Mesodermal cell (in vitro differentiated cells): Measurements from ENCODE around the gene MGLL.
"Not testable (repeated sequence)": the region's sequence is repeated elsewhere in the genome, so short reads cannot be mapped to it uniquely, and the experiment has no call there.

Experiments
- H3K27ac ChIP-seq: 2 replicates; pipeline ENCODE4 v1.7.0; 2013; ENCODE audit warnings: mild to moderate bottlenecking, low read depth, low read length, moderate library complexity; ENCODE audit not compliant: severe bottlenecking
- H3K36me3 ChIP-seq: 2 replicates; pipeline ENCODE4 v1.7.1; 2013; ENCODE audit warnings: mild to moderate bottlenecking, low read length, moderate library complexity; ENCODE audit not compliant: control insufficient read depth, insufficient read depth
- H3K4me1 ChIP-seq: one replicate; pipeline ENCODE4 v1.7.1; 2013; ENCODE audit warnings: mild to moderate bottlenecking, low read length; ENCODE audit not compliant: insufficient read depth, control insufficient read depth, poor library complexity, severe bottlenecking
- H3K4me3 ChIP-seq: 2 replicates; pipeline ENCODE4 v1.7.0; 2013; ENCODE audit warnings: low read length, control low read depth, mild to moderate bottlenecking; ENCODE audit not compliant: insufficient read depth, poor library complexity, severe bottlenecking; ENCODE audit errors: extremely low read depth
- H3K9me3 ChIP-seq: 2 replicates; pipeline ENCODE4 v1.7.1; 2013; ENCODE audit warnings: mild to moderate bottlenecking, low read length, moderate library complexity; ENCODE audit not compliant: control insufficient read depth
- WGBS, 2 experiments: methylation state at CpG; one replicate each; pipeline ENCODE4 v1.1.5; 2013; ENCODE audit warnings: missing lambda C conversion rate in 2 of 2; ENCODE audit not compliant: insufficient coverage in 2 of 2; 5-methylcytosine and 5-hydroxymethylcytosine counted together

MGLL gene

DNA sequence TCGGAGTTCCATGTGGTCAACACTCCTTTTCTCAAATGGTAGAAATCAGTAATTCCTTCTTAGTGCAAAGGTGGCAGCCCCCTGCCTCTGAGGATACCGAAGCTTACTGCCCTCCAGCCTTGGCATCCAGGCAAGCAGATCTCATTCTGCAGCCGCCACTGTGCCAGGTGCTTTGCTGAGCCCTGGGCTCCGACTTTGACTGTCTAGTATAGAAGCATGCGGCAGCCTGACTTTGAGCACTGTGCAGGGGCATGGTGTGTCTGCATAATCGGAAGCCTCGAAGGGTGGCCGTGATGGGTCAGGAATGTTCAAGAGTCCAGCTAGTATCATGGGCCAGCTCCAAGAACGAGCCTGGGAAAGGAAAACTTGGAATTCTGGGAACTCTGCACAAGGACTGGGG, 109.9 kb downstream of the MGLL start:
- Histone ChIP-seq H3K4me3 (no peak overlapping the region), H3K27ac (no peak overlapping the region), H3K36me3 (no peaks in the 10 kb centered on the region), H3K9me3 (no peaks in the 10 kb centered on the region), H3K4me1 (peaks cover 7% of the 10 kb centered on the region)
- WGBS, 2 experiments, result 90 to 92% methylated on average over 9 of the region's 9 CpGs

DNA sequence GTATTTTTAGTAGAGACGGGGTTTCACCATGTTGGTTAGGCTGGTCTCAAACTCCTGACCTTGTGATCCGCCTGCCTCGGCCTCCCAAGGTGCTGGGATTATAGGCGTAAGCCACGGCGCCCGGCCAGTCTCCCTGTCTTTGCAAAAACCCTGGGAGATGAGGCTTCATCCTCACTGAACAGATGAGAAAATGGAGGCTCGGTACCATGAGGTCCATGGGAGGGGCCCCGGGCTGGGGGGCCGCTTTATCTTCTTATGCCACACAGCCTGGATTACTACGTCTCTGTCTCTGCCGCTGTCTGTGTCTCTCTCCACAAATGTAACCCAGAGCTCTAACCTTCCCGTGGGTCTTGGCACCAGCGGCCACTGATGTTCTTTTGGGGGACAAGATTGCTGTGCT, 110.4 kb downstream of the MGLL start:
- Histone ChIP-seq H3K9me3 (no peaks in the 10 kb centered on the region), H3K4me3 (no peak overlapping the region), H3K36me3 (no peaks in the 10 kb centered on the region), H3K4me1 (peaks cover 7% of the 10 kb centered on the region), H3K27ac (no peak overlapping the region)
- 91 to 94% methylated on average over 13 to 14 of the region's 14 CpGs for WGBS, 2 experiments

DNA sequence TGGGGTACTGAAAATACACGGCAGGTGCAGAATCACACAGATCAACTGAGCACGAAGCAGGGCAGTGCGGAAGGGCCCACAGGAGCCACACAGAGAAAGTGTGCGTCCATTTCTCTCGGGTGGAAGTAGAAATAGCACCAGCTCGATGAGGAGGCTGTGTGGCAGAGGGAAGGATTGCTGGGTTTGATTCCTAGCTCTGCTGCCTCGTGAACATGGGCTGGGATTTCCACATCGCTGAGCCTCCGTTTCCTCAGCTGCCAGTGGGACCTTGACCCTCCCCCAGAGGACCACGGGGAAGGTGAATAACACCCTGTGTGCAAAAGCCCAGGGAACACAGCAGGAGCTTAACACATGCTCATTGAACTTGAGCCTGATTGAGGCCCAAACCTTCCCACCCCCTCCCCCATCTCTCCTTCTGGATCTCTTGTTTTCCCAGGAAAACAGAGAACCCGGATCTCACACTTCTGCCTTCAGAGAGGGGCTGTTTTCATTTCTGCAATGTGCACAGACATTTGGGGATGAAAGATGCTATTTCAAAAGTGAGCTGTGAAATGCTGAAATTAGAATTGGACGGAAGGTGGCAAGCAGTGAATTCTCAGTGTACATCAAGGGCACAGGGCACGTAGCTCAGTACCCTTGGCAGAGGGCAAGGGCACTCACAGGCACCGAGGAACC, 111.2 kb downstream of the MGLL start:
- 78 to 95% methylated on average over 11 to 14 of the region's 14 CpGs for WGBS, 2 experiments
- H3K4me3 ChIP-seq, result no peak overlapping the region
- peaks cover 7% of the 10 kb centered on the region for H3K4me1 ChIP-seq
- H3K27ac ChIP-seq, result no peak overlapping the region
- H3K36me3 ChIP-seq, result no peaks in the 10 kb centered on the region
- H3K9me3 ChIP-seq, result no peaks in the 10 kb centered on the region

DNA sequence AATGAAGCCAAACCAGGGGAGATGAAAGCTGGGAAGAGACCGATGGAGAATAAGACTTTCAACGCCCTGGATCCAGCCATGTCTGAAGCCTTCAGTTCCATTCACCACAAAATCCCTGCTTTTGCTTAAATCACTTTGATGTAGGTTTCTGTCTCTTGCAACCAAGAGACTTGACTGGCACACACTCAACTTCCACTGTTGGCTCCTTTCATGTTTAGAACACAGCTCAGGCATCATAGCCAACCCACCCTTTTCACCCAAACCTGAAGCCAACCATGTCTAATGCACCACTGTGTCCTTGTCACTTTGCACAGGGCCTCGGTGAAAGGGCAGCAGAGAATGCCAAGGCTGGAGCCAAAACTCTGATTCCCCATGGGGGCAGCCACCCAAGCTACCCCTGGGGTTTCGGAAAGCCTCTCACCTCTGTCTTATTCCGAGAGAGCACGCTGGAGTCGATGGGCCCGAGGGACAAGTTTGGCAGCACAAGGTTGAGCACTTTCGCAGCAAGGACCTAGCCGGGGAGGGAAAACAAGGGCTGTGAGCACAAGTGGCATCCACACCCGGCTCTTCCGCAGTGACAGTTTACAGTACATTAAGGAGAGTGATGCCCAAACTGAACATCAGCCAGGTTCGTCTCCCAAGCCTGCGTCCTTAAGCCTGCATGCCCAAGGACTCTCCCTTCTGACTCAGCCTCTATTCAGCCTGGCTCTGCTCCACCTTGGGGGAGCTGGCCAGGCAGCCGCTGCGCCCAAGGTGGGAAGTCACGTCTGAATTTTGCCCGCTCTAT, 112.0 kb downstream of the MGLL start:
- Histone ChIP-seq H3K27ac (no peak overlapping the region), H3K9me3 (no peaks in the 10 kb centered on the region), H3K4me3 (no peak overlapping the region), H3K4me1 (peaks cover 7% of the 10 kb centered on the region), H3K36me3 (no peaks in the 10 kb centered on the region)
- 88 to 95% methylated on average over 16 to 18 of the region's 18 CpGs for whole genome bisulfite sequencing, 2 experiments

DNA sequence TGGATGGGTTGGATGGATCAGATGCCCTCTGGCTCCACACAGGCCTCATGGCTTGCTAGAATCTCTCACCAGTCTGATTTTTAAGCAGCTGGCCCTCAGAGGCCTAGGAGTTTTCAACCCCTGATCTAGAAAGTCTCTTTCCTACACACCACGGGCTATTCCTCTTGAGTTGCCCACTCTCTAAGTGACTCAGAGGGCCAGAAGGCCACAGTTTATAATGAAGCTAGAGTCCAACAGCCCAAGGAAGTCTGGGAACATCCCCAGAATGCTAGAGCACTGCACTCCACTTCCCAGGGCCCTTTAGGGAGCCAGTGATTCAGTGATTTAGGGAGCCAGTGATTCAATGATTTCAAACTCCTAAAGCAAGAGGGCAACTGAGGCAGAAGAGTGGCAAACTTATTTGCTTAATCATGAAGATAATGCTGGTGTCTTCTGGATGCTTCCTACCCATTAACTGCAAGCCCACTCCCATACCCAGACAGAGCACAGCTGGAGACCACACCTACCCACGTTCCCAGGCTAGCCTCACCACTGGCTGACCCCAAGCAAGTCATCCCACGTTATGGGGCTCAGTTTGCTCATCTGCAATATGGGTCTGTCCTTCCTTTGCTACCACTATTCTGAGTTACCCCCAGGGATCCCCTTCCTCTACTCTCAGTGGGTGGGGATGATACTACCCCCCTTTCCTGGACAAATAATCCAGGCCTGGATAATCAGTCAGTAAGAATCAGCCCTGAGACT, 112.8 kb downstream of the MGLL start:
- 74 to 80% methylated on average over 3 of the region's 3 CpGs for WGBS, 2 experiments
- H3K27ac ChIP-seq, result no peak overlapping the region
- no peaks in the 10 kb centered on the region for H3K9me3 ChIP-seq
- H3K36me3 ChIP-seq, result no peaks in the 10 kb centered on the region
- no peak overlapping the region for H3K4me3 ChIP-seq
- peaks cover 7% of the 10 kb centered on the region for H3K4me1 ChIP-seq

DNA sequence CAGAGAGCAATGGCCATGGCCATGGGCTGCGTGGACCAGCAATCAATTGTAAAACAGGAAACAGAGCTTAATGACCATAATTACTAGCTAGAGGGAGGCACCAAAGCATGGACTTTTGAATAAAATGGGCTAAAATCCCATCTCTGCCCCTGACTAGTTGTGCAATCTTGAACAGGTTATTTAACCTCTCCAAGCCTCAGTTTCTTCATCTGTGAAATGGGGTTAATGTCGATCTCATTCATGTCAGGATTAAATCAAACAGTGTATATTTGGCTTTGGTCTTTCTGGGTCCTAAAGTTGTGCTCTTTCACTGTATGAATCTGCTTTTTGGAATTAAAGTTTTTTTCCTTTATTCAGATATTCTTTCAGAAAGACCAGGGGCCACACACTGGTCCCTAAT, 113.5 kb downstream of the MGLL start:
- H3K27ac ChIP-seq, result no peak overlapping the region

DNA sequence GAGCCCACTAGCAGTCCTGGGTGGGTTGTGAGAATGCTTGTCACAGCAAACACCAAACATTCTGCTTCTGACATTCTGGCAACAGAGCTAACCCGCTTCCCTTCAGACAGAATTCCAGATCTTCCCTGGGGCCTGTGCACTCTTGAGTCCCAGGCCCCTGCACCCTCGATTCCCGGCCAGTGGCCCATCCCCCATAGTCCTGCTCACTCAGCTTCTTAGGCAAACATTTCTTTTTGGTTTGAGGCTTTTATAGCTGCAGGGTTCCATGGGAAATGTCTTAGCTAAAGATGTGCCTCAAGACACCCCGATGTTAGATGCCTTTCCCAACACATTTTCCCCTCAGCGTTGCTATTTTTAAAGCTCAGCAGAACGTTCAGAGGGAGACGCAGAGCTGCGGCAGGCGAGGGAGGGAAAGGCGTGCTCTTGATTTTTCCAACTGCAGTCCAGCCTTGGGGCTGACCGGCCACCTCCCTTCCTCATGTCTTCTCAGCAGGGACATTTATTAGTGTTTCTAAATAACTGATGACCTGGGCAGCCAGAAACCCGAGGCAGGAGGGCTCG, 114.4 kb downstream of the MGLL start:
- Histone ChIP-seq H3K36me3 (no peaks in the 10 kb centered on the region), H3K9me3 (no peaks in the 10 kb centered on the region), H3K27ac (no peak overlapping the region), H3K4me3 (no peak overlapping the region), H3K4me1 (peaks cover 7% of the 10 kb centered on the region)
- WGBS, 2 experiments, result 70 to 73% methylated on average over 10 to 11 of the region's 13 CpGs

More for the DNA sequence above, 113.5 kb downstream of the MGLL start:
- 75 to 80% methylated on average over 1 of the region's 2 CpGs for WGBS, 2 experiments
- no peaks in the 10 kb centered on the region for H3K9me3 ChIP-seq
- no peaks in the 10 kb centered on the region for H3K36me3 ChIP-seq
- H3K4me1 ChIP-seq, result peaks cover 7% of the 10 kb centered on the region
- H3K4me3 ChIP-seq, result no peak overlapping the region

DNA sequence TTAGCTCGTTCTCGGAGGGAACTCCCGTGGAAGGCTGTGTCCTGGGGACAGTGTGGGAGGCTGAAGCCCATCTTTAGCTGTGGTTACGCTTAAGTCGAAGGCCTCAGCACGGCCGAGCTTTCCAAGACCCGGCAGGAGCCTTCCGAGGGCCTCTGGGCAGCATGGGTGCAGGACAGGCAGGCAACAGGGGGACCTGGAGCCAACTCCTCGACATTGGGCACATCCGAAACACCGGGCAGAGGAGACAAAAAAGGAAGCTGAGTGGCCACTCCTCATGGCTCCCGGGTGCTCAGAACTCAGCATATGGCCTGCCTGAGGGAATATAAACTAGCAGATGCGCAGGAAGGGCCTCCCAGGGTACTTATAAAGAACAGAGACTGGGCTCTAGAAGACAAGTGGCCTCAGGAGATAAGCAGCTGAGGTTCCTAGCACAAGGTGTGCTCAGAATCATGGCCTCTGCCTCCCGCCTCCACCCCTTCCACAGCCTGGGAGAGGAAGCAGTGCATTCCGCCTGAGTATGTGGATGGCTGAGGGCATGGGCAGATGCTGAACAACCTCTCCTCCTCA, 115.4 kb downstream of the MGLL start:
- Histone ChIP-seq H3K36me3 (no peaks in the 10 kb centered on the region), H3K4me3 (no peak overlapping the region), H3K9me3 (no peaks in the 10 kb centered on the region), H3K27ac (no peak overlapping the region), H3K4me1 (peaks cover 7% of the 10 kb centered on the region)
- whole genome bisulfite sequencing, 2 experiments, result 92 to 95% methylated on average over 13 to 14 of the region's 16 CpGs

DNA sequence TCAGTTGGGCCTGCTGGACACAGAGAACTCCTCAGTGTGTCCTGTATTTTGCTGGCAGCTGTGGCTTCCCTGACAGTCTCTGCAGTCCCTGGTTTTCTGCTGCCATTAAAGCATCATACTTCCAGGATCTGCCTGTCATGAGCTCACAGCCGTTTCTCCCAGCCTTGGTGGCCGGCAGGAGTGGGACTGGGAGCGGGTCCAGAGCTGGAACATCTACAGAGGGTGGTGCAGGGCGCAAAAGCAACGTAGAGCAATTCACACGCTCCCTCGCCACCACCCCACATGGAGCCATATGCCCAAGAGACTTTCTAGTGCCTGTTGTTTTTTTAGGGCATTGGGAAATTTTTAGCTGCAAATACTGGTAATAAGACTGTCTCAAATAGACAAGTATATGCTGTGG, 116.0 kb downstream of the MGLL start:
- WGBS, 2 experiments, result 87 to 93% methylated on average over 3 of the region's 7 CpGs
- H3K27ac ChIP-seq, result no peak overlapping the region
- H3K4me1 ChIP-seq, result peaks cover 7% of the 10 kb centered on the region
- no peak overlapping the region for H3K4me3 ChIP-seq
- no peaks in the 10 kb centered on the region for H3K36me3 ChIP-seq
- H3K9me3 ChIP-seq, result no peaks in the 10 kb centered on the region

DNA sequence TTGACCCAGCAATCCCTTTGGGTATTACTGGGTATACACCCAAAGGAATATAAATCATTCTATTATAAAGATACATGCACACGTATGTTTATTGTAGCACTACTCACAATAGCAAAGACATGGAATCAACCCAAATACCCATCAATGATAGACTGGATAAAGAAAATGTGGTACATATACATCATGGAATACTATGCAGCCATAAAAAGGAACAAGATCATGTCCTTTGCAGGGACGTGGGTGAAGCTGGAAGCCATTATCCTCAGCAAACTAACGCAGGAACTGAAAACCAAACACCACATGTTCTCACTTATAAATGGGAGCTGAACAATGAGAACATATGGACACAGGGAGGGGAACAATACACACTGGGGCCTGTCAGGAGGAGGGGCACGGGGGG, 117.5 kb downstream of the MGLL start:
- 89 to 100% methylated on average over 1 to 2 of the region's 4 CpGs for WGBS, 2 experiments
- not testable (repeated sequence) for H3K4me3 ChIP-seq, H3K4me1 ChIP-seq, H3K9me3 ChIP-seq, H3K27ac ChIP-seq, H3K36me3 ChIP-seq
